ENCODE measurements around the gene EIF4H. TPM values are rescaled to one million over a fixed set of nuclear protein-coding genes. Genes with fewer than 3 reads are reported as not detected.

Gene EIF4H
- total RNA-seq, 1 experiment from 2014 or later = 339 TPM

DNA sequence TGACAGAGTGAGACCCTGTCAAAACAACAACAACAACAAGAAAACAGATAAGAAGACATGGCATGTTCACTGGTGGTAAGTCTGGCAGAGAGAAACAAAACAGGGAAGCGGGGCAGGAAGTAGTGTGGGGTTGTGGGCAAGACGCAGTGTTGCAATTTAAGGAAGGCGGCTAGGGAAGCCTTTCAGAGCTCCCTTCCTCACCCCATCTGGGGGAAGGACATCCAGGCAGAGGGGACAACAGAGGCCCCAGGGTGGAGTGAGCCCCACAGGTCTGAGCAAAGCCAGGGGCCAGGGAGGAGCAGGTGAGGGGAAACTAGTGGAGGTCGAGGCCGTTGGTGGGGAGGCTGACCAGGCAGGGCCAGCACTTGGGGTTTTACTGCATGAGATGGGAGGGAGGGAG is 52.5 kb downstream of the EIF4H start:
- Histone ChIP-seq H3K79me2 (ENCODE audit: low read length) (no peaks in the 10 kb centered on the region), H3K9ac (ENCODE audit: low read length) (no peak overlapping the region), H2AFZ (ENCODE audit: low read length) (no peak overlapping the region), H3K9me2 (replicated peaks; ENCODE audit: low read length) (no peaks in the 10 kb centered on the region), H3K4me3 (ENCODE audit: low read length) (no peak overlapping the region), H4K20me1 (ENCODE audit: low read length) (no peaks in the 10 kb centered on the region), H3K27me3 (ENCODE audit: low read length) (no peaks in the 10 kb centered on the region), H3K36me3 (ENCODE audit: low read depth, low read length) (no peaks in the 10 kb centered on the region; the same call in 1 of the 2 replicates), H3K4me2 (ENCODE audit: low read length) (no peak overlapping the region), H3K27ac (ENCODE audit: low read length) (no peak overlapping the region), H3K9me3 (ENCODE audit: low read length) (no peaks in the 10 kb centered on the region), H3K4me1 (ENCODE audit: insufficient read depth, low read length) (no peaks in the 10 kb centered on the region), H3F3A (ENCODE audit: low read length, unreplicated experiment) (no peaks in the 10 kb centered on the region)
- no TSS peak for BruUV-seq (replicated peaks)
- TF ChIP-seq EZH2 (IDR thresholded peaks at IDR 0.05; ENCODE audit: low read length, unreplicated experiment) = no peak
- no peak for TF ChIP-seq EZH2phosphoT487 (IDR thresholded peaks at IDR 0.05; ENCODE audit: borderline replicate concordance, low read length)
- TF ChIP-seq, protein P1, sequence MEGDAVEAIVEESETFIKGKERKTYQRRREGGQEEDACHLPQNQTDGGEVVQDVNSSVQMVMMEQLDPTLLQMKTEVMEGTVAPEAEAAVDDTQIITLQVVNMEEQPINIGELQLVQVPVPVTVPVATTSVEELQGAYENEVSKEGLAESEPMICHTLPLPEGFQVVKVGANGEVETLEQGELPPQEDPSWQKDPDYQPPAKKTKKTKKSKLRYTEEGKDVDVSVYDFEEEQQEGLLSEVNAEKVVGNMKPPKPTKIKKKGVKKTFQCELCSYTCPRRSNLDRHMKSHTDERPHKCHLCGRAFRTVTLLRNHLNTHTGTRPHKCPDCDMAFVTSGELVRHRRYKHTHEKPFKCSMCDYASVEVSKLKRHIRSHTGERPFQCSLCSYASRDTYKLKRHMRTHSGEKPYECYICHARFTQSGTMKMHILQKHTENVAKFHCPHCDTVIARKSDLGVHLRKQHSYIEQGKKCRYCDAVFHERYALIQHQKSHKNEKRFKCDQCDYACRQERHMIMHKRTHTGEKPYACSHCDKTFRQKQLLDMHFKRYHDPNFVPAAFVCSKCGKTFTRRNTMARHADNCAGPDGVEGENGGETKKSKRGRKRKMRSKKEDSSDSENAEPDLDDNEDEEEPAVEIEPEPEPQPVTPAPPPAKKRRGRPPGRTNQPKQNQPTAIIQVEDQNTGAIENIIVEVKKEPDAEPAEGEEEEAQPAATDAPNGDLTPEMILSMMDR (conservative IDR thresholded peaks at IDR 0.05; ENCODE audit: low read depth, low read length) = no peak
- CTCF ChIA-PET = interaction anchor here (0.6 kb wide), 1 partner anchor 26 kb away, joined by 3 read pairs; no protein-coding TSS in a partner anchor
- POLR2A ChIA-PET (ENCODE audit: unreplicated experiment) = no interaction called here
- DNase-seq (no peak), ATAC-seq (no peak)
- intact Hi-C loops (cut with micrococcal nuclease) = no loop called here

DNA sequence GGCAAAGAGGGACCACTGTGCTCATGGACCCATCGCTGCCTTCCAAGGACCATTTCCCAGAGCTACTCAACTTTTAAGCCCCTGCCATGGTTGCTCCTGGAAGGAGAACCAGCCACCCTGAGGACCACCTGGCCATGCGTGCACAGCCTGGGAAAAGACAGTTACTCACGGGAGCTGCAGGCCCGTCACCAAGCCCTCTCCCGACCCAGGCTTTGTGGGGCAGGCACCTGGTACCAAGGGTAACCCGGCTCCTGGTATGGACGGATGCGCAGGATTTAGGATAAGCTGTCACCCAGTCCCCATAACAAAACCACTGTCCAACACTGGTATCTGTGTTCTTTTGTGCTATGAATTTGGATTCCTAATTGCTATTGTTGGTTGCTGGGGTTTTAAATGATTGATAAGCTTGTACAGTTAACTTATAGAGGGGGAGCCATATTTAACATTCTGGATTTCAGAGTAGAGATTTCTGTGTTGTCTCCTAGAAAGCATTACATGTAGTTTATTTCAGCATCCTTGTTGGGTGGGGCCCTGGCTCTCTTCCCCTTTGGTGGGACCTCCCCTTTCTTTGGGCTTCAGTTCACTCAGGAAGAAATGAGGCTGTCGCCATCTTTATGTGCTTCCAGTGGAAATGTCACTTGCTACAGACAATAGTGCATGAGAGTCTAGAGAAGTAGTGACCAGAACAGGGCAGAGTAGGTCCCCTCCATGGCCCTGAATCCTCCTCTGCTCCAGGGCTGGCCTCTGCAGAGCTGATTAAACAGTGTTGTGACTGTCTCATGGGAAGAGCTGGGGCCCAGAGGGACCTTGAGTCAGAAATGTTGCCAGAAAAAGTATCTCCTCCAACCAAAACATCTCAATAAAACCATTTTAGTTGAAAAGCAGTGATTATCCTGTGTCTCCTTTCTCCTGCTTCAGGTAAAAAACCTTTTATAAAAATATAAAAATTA is 55.1 kb downstream of the EIF4H start:
- CTCF ChIA-PET = interaction anchor here (0.5 kb wide), 2 partner anchors 19 to 162 kb away, joined by 5 to 12 read pairs; partner anchors contain the start of gene LAT2
- no peaks in the 10 kb centered on the region for H3K4me1 ChIP-seq (ENCODE audit: insufficient read depth, low read length)
- no peaks in the 10 kb centered on the region; the same call in 1 of the 2 replicates for H3K36me3 ChIP-seq (ENCODE audit: low read depth, low read length)
- H3K79me2 ChIP-seq (ENCODE audit: low read length) = no peaks in the 10 kb centered on the region
- no peak overlapping the region for H2AFZ ChIP-seq (ENCODE audit: low read length)
- no peak overlapping the region for H3K4me2 ChIP-seq (ENCODE audit: low read length)
- TF ChIP-seq, protein P1 (conservative IDR thresholded peaks at IDR 0.05; ENCODE audit: low read depth, low read length) = no peak
- TF ChIP-seq EZH2 (IDR thresholded peaks at IDR 0.05; ENCODE audit: low read length, unreplicated experiment) = no peak
- TF ChIP-seq EZH2phosphoT487 (IDR thresholded peaks at IDR 0.05; ENCODE audit: borderline replicate concordance, low read length) = no peak
- H3K27me3 ChIP-seq (ENCODE audit: low read length) = no peaks in the 10 kb centered on the region
- no peaks in the 10 kb centered on the region for H3K9me2 ChIP-seq (replicated peaks; ENCODE audit: low read length)
- no peaks in the 10 kb centered on the region for H3K9me3 ChIP-seq (ENCODE audit: low read length)
- H3K27ac ChIP-seq (ENCODE audit: low read length) = no peak overlapping the region
- DNase-seq (no peak), ATAC-seq (no peak)
- H3K9ac ChIP-seq (ENCODE audit: low read length) = no peak overlapping the region
- BruUV-seq (replicated peaks) = no TSS peak
- H3F3A ChIP-seq (ENCODE audit: low read length, unreplicated experiment) = no peaks in the 10 kb centered on the region
- no peak overlapping the region for H3K4me3 ChIP-seq (ENCODE audit: low read length)
- no peaks in the 10 kb centered on the region for H4K20me1 ChIP-seq (ENCODE audit: low read length)
- intact Hi-C loops (cut with micrococcal nuclease) = no loop called here
- POLR2A ChIA-PET (ENCODE audit: unreplicated experiment) = no interaction called here

Data from PC-3 (cell line).